22Rv1 (cell line): Measurements from ENCODE around the gene TMEM43.

Experiments
- H3K27ac ChIP-seq: fragments of 450-650 bp; 2 replicates; pipeline ENCODE4 v1.5.1; 2017
- ZFX ChIP-seq: fragments of 450-650 bp; IDR thresholded peaks from 2 replicates; pipeline ENCODE4 v1.6.1; 2017; ENCODE audit warnings: antibody characterized with exemption, borderline replicate concordance
- TF ChIP-seq, protein P1 (sequence below): fragments of 450-650 bp; IDR thresholded peaks from 2 replicates; pipeline ENCODE4 v1.5.1; 2017; ENCODE audit warnings: mild to moderate bottlenecking

Gene TMEM43

GRCh38 chr3:14146381-14147065, 21.7 kb downstream of the TMEM43 start:
- no peak overlapping the region for H3K27ac ChIP-seq
- TF ChIP-seq ZFX = no peak
- TF ChIP-seq, protein P1, sequence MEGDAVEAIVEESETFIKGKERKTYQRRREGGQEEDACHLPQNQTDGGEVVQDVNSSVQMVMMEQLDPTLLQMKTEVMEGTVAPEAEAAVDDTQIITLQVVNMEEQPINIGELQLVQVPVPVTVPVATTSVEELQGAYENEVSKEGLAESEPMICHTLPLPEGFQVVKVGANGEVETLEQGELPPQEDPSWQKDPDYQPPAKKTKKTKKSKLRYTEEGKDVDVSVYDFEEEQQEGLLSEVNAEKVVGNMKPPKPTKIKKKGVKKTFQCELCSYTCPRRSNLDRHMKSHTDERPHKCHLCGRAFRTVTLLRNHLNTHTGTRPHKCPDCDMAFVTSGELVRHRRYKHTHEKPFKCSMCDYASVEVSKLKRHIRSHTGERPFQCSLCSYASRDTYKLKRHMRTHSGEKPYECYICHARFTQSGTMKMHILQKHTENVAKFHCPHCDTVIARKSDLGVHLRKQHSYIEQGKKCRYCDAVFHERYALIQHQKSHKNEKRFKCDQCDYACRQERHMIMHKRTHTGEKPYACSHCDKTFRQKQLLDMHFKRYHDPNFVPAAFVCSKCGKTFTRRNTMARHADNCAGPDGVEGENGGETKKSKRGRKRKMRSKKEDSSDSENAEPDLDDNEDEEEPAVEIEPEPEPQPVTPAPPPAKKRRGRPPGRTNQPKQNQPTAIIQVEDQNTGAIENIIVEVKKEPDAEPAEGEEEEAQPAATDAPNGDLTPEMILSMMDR = no peak

- no peak for TF ChIP-seq ZFX
- TF ChIP-seq, protein P1 = no peak
- H3K27ac ChIP-seq = no peak overlapping the region
Measured at GRCh38 chr3:14147066-14147435, 22.2 kb downstream of the TMEM43 start.

- TF ChIP-seq, protein P1 = no peak
- TF ChIP-seq ZFX = no peak
- no peak overlapping the region for H3K27ac ChIP-seq
Measured at GRCh38 chr3:14147617-14148016, 22.8 kb downstream of the TMEM43 start.

- no peak for TF ChIP-seq ZFX
- TF ChIP-seq, protein P1 = no peak
- H3K27ac ChIP-seq = no peak overlapping the region
Measured at GRCh38 chr3:14148041-14148985, 23.5 kb downstream of the TMEM43 start.

GRCh38 chr3:14150078-14150477, 25.2 kb downstream of the TMEM43 start:
- TF ChIP-seq, protein P1 = no peak
- TF ChIP-seq ZFX = no peak
- H3K27ac ChIP-seq = no peak overlapping the region

- TF ChIP-seq ZFX = no peak
- TF ChIP-seq, protein P1 = no peak
- H3K27ac ChIP-seq = no peak overlapping the region
Measured at GRCh38 chr3:14150491-14151230, 25.8 kb downstream of the TMEM43 start.
